IPS DF 4.7 (cell line): ENCODE results near the gene MFAP1.
"Not testable (repeated sequence)": the region's sequence is repeated elsewhere in the genome, so short reads cannot be mapped to it uniquely, and the experiment has no call there.

Experiments
- DNase-seq: peaks from one replicate; pipeline ENCODE4 v3.0.0-alpha.2; 2013; ENCODE audit warnings: low spot score; ENCODE audit errors: extremely low read depth

Gene MFAP1

GRCh38 chr15:43821505-43821904, 3.0 kb downstream of the MFAP1 start:
- no peak for DNase-seq

GRCh38 chr15:43815064-43815463, 9.4 kb downstream of the MFAP1 start:
- DNase-seq: not testable (repeated sequence)

- DNase-seq: no peak
These were observed 15.4 kb downstream of the MFAP1 start for GRCh38 chr15:43808960-43809678.

DNA sequence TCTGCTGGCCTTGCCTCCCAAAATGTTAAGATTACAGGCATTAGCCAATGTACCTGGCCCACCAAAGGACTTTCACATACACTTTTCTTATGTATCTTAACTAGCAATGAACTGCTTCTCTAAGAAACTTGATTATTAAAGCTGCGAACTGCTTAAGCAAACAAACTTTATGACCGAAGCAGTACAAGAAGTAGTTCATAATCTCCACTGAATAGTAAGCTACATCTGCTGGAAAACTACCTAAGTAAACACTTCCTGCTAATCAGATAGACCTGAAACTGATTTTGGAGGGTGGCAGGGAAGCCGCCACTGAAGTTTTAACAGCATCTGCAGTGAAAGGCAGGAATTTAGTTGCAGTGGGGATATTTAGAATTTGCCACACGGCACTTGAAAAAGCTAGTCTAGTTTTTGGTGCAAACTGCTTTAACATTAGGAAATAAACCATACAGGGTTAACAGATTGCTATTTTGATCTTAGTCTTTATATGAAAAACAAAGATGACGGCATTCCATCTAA, 16.0 kb downstream of the MFAP1 start:
- no peak for DNase-seq

GRCh38 chr15:43802676-43803075, 21.8 kb downstream of the MFAP1 start:
- not testable (repeated sequence) for DNase-seq

DNA sequence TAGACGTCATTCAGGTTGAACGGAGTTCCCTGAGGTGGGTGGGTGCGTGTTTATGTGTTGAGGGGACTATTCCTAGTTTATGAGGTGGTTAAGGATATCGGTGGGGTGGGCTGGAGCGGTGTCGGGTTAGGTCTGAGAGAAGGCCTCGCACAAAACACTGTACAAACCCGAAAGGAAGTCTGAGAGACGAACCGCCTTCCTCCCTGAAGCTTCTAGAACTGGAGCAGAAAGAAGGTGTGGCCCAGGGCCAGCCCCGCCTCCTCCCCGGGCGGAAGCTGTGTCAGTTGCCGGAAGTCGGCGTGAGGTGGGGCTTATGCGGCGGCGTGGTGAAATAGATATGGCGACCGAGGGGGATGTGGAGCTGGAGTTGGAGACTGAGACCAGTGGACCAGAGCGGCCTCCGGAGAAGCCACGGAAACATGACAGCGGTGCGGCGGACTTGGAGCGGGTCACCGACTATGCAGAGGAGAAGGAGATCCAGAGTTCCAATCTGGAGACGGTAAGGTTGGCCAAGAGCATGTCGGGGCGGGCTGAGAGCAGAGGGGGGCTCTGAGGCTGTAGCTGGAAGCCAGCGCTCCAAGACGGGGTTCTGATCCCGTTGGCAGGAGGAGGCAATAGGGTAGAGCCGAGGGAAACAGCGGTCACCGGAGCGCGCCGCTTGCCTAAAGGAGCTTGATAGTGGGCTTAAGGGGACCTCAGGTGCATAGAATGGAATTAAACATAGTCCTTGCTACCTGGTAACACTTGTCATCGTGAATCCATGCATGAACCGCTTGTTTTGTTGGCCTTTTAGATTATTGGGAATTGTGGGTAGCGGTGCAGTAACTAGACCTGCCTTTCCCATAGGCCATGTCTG, 24.0 kb downstream of the MFAP1 start, which contains the start of gene HYPK:
Gene HYPK, plus strand, starts transcription at position 314 of the 856 bp plus-strand sequence. Its CDS starts 24 bp downstream, at position 338.
- DNase-seq: peak; percentile 58

- DNase-seq: no peak
These were observed 24.6 kb downstream of the MFAP1 start, which contains the start of gene SERINC4 for GRCh38 chr15:43799945-43800285. Gene SERINC4 (minus strand): TSS chr15:43800220. CDS start chr15:43799986, 234 bp downstream.

DNA sequence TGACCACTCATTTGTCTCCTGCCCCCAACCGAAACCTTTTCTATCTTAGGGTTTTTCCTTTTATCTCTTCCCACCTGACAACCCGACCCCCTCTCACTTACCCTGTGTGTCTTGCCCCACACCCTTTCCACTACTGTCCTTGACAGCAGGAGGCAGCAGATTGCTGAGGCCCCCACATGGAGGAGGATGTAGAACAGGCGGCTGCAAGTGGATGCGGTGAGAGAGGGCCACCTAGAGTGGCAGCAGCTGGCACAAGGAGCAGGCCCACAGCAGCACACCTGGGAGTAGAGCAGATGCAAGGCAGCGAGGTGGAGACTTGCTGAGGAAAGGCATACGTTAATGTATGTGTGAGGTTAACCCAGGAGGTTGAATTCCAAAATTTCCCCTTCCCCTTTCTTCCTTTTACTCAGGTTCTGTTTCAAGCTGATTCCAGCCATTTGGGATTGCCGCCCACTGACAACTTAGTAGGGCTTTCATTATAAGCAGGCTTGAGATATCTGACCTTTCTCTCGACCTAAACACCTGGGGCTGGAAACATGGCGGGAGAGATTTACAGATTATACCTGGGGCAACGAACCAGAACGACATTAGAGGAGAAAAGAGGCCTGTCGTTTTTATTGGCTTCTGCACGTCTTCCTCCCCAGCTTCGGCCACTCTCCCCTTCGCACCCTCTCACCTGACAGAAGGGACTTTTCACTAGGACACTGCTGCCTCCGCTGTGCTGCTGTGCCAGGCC, 25.1 kb downstream of the MFAP1 start:
- no peak for DNase-seq

- no peak for DNase-seq
These were observed 27.9 kb downstream of the MFAP1 start for GRCh38 chr15:43796566-43796965.

GRCh38 chr15:43795997-43796396, 28.5 kb downstream of the MFAP1 start:
- no peak for DNase-seq

- no peak for DNase-seq
These were observed 29.3 kb downstream of the MFAP1 start for GRCh38 chr15:43795197-43795596.

DNA sequence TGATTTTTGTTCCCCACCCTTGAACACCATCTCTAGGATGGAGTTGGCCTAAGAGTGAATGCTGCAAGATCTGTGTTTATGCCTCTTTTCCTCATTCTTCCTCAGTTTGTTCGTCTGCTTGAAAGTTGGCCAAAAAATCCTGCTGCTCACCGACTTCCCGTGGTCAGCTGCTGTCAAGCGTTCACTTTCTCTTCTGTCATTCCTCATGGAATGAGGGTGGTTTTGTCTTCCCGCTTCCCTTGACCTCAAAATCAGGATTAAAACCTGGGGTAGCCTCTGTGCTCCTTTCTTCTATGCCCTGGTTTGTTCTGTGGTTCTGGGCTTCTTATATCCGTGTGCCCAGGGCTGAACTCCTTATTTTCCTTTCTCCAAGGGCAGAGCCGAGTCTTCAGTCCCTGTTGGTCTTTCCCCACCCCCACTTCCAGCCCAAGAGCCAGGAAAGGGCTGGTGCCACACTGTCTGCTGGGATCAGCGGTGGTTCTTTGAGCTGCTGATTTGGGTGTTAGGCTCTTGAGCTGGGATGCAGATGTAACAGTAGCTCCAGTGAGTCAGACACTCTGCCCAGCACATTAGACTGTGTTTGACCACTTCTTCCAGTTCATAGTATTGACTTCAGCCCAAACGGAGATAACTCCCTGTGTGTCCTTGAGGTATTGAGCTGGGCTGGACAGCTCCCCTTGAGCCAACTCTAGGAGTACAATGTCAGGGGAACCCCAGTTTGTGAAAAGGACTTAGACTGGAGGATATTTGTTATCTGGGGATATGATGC, 30.0 kb downstream of the MFAP1 start:
- DNase-seq: no peak

- DNase-seq: no peak
These were observed 30.8 kb downstream of the MFAP1 start for GRCh38 chr15:43793647-43794046.

DNA sequence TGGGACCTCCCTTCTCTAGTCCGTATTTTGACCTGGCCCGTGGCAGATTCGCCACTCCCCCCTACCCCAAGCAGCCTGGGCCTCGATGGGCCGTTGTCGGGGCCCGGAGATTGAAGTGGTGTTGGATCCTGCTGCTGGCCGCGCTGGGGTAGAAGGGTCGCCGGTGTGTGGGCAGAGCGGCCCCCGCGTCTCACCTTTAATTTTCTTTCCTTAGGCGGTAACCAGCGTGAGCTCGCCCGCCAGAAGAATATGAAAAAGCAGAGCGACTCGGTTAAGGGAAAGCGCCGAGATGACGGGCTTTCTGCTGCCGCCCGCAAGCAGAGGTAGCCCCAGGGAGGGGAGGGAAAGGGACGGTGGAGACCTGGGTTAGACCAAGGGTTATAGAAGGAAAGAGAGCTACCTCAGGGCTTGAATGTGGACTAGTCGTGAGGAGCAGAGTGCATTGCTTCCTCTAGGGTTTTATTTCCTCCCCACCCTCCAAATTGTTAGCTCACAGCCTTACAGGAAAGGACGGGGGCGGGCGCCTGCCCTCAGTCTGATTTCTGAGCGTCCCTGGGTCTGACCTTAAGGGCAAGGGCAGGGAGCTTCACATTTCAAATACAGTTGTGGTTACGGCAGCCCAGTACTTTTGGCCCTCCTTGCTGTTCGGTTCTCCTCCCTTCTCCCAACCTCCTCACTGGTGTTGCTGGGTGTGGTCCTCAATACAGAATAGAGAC, 31.6 kb downstream of the MFAP1 start:
- no peak for DNase-seq

- peak; percentile 90 for DNase-seq
These were observed 32.3 kb downstream of the MFAP1 start, which contains the start of gene SERF2 for GRCh38 chr15:43791993-43792760. Gene SERF2 (plus strand): TSS chr15:43792320. CDS start chr15:43792377, 57 bp downstream.

DNA sequence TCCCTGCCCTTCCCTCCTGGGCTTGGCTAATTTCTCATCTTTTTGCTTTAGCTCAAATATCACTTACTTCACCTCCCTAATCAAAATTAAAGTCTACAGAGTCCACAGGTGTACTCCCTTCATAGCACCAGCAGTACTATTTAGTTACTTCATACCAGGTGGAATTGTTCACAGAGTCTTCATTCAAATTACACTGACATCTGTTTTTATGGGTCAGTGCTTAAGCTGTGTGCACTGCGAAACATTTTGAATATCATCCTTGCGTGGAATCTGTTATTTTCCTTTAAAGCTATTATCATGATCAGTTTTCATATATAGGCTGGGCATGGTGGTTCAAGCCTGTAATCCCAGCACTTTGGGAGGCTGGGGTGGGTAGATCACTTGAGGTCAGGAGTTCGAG, 35.1 kb downstream of the MFAP1 start:
- no peak for DNase-seq

GRCh38 chr15:43779016-43779415, 45.5 kb downstream of the MFAP1 start:
- DNase-seq: no peak

DNA sequence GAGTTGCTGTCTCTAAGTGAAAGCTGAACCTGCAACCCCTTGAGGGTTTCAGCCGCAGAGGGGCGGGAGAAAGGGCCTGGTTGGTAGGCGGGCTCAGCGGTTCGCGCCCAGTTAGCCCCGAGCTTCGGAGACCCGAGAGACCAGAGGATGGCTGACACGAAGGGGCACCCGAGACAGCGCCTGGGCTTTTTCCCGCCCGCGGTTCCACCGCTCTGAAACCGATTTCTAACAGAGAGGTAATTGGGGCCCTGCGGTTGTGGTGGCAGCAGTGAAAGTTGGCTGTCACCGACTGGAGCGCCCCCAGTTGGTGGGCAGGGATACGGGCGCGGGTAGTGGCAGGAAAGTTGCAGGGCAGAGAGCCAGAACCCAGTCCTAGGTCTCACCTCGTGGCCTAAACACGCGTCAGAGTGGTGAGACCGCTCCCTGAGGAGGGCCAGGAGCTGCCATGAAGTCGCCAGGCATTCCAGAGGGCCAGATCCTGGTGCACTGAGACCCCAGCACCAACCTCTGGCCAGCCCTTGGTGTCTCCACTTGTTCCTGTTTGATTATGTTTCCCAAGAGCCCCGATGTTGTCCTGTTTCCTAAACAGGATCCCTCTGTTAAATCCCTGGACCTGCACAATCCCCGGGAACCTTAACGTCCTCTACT, 47.1 kb downstream of the MFAP1 start:
- DNase-seq: no peak
